ENCODE measurements around the gene SPINK13. TPM values are rescaled to one million over a fixed set of nuclear protein-coding genes. Genes with fewer than 3 reads are reported as not detected.

Gene SPINK13
- total and polyA plus RNA-seq, 9 of the 15 experiments (the other 6 are each of a cell fraction or from before 2014, with no cell fraction given): 0.07 TPM; not detected in 8

DNA sequence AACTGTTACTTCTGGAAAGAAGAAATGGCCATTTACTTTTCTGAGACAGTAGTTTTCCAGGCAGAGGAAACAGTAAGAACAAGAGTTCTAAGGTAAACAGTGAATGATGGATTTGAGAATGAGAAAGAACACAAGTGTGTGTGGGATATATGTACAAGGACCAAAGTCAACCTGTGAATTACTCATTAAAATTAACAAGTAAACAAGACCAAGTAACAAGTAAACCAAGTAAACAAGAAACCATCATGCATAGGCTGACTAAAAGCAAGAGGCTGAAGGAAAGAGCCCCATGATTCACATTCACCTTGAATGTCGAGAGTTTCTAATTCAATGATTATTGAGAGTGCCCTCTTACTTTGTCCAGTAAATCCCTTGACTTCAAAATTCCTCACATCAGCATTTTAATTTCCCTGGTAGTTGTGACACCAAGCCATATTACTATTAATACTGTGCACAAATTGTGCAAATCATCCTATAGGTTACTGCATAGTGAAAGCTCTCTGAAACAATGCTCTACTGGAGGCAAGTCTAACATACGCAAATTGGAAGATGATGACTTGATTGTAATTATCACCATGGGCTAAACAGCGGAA lies 40.1 kb upstream of the SPINK13 start:
- no peaks in the 10 kb centered on the region for H3K9me3 ChIP-seq (replicated peaks; ENCODE audit: control insufficient read depth, insufficient read depth, low read depth, low read length)
- no peak overlapping the region for H3K27ac ChIP-seq (ENCODE audit: extremely low read depth, low read depth, low read length)
- no peaks in the 10 kb centered on the region; the same call in 2 of the 3 replicates for H3K79me2 ChIP-seq (ENCODE audit: control insufficient read depth, insufficient read depth, low read length)
- H3K27me3 ChIP-seq (ENCODE audit: control insufficient read depth in 2 of 2, insufficient read depth in 2 of 2, low read length in 2 of 2): no peaks in the 10 kb centered on the region
- ChIA-PET POLR2A (no interaction called here), CTCF (ENCODE audit: low intra/inter-chr PET ratio) (no interaction called here)
- FAIRE-seq: no peak
- ATAC-seq: no peak
- no peak overlapping the region for H2AFZ ChIP-seq (ENCODE audit: low read depth, low read length)
- WGBS (ENCODE audit: insufficient coverage, low coverage, missing lambda C conversion rate): 23% methylated on average over 3 of the region's 3 CpGs
- in situ Hi-C loops (cut with MboI): no loop called here
- no peak for DNase-seq (ENCODE audit: extremely low read depth in 1 of 4, low spot score in 3 of 4)
- no peaks in the 10 kb centered on the region for H4K20me1 ChIP-seq (replicated peaks; ENCODE audit: control insufficient read depth, insufficient read depth, low read length)
- H3K9me1 ChIP-seq (ENCODE audit: control insufficient read depth, insufficient read depth, low read length): no peaks in the 10 kb centered on the region
- no peaks in the 10 kb centered on the region for H3K36me3 ChIP-seq (ENCODE audit: control insufficient read depth, insufficient read depth, low read length)
- no peaks in the 10 kb centered on the region for H3K4me1 ChIP-seq (replicated peaks in 1 of 2; ENCODE audit: control insufficient read depth in 2 of 2, insufficient read depth in 2 of 2, low read length in 2 of 2)
- intact Hi-C loops (cut with micrococcal nuclease): no loop called here
- H3K4me3 ChIP-seq: no peak overlapping the region
- BruUV-seq (replicated peaks): no TSS peak
- no peak overlapping the region; the same call in 1 of the 2 replicates for H3K4me2 ChIP-seq (ENCODE audit: insufficient read depth, low read length)
- no peak overlapping the region for H3K9ac ChIP-seq (ENCODE audit: insufficient read depth in 1 of 2, low read depth in 2 of 2, low read length in 2 of 2)
- TF ChIP-seq, protein P1, sequence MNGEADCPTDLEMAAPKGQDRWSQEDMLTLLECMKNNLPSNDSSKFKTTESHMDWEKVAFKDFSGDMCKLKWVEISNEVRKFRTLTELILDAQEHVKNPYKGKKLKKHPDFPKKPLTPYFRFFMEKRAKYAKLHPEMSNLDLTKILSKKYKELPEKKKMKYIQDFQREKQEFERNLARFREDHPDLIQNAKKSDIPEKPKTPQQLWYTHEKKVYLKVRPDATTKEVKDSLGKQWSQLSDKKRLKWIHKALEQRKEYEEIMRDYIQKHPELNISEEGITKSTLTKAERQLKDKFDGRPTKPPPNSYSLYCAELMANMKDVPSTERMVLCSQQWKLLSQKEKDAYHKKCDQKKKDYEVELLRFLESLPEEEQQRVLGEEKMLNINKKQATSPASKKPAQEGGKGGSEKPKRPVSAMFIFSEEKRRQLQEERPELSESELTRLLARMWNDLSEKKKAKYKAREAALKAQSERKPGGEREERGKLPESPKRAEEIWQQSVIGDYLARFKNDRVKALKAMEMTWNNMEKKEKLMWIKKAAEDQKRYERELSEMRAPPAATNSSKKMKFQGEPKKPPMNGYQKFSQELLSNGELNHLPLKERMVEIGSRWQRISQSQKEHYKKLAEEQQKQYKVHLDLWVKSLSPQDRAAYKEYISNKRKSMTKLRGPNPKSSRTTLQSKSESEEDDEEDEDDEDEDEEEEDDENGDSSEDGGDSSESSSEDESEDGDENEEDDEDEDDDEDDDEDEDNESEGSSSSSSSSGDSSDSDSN (IDR thresholded peaks at IDR 0.05; ENCODE audit: borderline replicate concordance in 1 of 2, low read depth in 2 of 2, low read length in 2 of 2): no peak
- TF ChIP-seq, protein P2, sequence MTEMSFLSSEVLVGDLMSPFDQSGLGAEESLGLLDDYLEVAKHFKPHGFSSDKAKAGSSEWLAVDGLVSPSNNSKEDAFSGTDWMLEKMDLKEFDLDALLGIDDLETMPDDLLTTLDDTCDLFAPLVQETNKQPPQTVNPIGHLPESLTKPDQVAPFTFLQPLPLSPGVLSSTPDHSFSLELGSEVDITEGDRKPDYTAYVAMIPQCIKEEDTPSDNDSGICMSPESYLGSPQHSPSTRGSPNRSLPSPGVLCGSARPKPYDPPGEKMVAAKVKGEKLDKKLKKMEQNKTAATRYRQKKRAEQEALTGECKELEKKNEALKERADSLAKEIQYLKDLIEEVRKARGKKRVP (CRISPR knock-in tag; IDR thresholded peaks at IDR 0.05): no peak
- TF ChIP-seq RFX7 (CRISPR knock-in tag; IDR thresholded peaks at IDR 0.05) (no peak), KAT2B (IDR thresholded peaks at IDR 0.05; ENCODE audit: low read depth, low read length) (no peak), MAFG (tag; conservative IDR thresholded peaks at IDR 0.05) (peak; percentile 35; the same call in 1 of the 2 replicates), MTF1 (CRISPR knock-in tag; IDR thresholded peaks at IDR 0.05; ENCODE audit: borderline replicate concordance) (no peak), OTX1 (CRISPR knock-in tag; IDR thresholded peaks at IDR 0.05) (no peak), ZNF316 (IDR thresholded peaks at IDR 0.05) (peak; percentile 70), MTA3 (IDR thresholded peaks at IDR 0.05; ENCODE audit: borderline replicate concordance) (no peak), C11orf30 (IDR thresholded peaks at IDR 0.05; ENCODE audit: low read depth) (peak; percentile 45; the same call in 1 of the 2 replicates), HNRNPL (IDR thresholded peaks at IDR 0.05; ENCODE audit: low read depth, low read length) (no peak), CBFB (CRISPR knock-in tag; IDR thresholded peaks at IDR 0.05) (no peak), IFI16 (CRISPR knock-in tag; IDR thresholded peaks at IDR 0.05) (no peak), GATAD2B (IDR thresholded peaks at IDR 0.05; ENCODE audit: borderline replicate concordance) (no peak), MAFF (IDR thresholded peaks at IDR 0.05; ENCODE audit: low read length) (0 out of 2 replicates have a peak, but pooled peaks have one; percentile 12), ZSCAN32 (CRISPR knock-in tag; IDR thresholded peaks at IDR 0.05) (no peak)
- TF ChIP-seq, protein P3, sequence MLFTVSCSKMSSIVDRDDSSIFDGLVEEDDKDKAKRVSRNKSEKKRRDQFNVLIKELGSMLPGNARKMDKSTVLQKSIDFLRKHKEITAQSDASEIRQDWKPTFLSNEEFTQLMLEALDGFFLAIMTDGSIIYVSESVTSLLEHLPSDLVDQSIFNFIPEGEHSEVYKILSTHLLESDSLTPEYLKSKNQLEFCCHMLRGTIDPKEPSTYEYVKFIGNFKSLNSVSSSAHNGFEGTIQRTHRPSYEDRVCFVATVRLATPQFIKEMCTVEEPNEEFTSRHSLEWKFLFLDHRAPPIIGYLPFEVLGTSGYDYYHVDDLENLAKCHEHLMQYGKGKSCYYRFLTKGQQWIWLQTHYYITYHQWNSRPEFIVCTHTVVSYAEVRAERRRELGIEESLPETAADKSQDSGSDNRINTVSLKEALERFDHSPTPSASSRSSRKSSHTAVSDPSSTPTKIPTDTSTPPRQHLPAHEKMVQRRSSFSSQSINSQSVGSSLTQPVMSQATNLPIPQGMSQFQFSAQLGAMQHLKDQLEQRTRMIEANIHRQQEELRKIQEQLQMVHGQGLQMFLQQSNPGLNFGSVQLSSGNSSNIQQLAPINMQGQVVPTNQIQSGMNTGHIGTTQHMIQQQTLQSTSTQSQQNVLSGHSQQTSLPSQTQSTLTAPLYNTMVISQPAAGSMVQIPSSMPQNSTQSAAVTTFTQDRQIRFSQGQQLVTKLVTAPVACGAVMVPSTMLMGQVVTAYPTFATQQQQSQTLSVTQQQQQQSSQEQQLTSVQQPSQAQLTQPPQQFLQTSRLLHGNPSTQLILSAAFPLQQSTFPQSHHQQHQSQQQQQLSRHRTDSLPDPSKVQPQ (CRISPR knock-in tag; IDR thresholded peaks at IDR 0.05; ENCODE audit: borderline replicate concordance): no peak
